Body of pancreas (tissue), 4 donors: Measurements from ENCODE around the gene PATL2.

Experiments used
- POLR2A ChIP-seq, 3 donors: fragments of 450-650 bp; IDR thresholded peaks; one replicate each; pipeline ENCODE4 v1.6.1; 2016; ENCODE audit warnings: antibody characterized with exemption in 3 of 3, mild to moderate bottlenecking in 2 of 3
- TF ChIP-seq, protein P1 (sequence below), 7 experiments: fragments of 450-650 bp in 4 of 7; fragments of 200-600 bp in 3 of 7; sonication (generic) in 3 of 7; IDR thresholded peaks; one replicate each; pipeline ENCODE4 v1.5.1; 2016 to 2019; ENCODE audit warnings: antibody characterized with exemption in 7 of 7

DNA sequence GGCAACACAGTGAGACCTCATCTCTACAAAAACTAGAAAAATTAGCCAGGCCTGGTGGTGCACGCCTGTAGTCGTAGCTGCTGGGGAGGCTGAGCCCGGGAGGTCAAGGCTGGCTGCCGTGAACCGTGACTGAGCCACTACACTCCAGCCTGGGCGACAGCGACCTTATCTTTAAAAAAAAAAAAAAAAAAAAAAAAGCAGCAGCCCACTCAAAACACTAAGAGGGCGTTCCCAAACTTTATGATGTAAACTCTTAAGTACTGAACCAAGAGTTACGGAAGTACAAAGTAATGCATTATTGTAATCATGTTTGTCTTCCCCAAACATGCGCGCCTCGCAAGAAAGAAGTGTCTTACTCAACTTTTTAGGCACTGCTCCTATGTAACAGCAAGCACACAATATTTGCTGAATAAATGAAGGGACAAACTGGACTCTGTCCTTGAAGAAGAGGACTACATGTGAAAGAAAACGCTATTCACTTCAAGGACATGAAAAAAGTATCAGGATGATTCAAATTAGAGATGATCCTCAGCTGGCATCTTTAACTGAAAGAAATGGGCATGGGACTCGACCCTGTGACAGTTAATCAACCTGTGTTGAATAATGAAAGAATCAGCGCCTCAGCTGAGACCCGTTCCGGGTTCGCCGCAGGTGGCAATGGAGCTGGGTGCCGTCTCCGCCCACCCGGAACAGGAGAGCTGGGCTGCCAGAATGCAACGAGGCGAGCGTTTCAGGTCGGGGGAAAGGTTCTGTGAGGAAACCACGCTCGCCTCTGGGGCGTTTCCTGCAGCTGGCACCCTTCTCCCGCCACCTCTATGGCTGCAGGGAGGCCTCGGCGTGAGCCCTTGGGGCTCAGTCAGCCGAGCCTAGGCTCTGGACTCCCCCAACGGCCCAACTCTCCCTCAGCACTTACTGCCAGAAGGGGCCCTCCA is 48.4 kb downstream of the PATL2 start:
- TF ChIP-seq, protein P1, sequence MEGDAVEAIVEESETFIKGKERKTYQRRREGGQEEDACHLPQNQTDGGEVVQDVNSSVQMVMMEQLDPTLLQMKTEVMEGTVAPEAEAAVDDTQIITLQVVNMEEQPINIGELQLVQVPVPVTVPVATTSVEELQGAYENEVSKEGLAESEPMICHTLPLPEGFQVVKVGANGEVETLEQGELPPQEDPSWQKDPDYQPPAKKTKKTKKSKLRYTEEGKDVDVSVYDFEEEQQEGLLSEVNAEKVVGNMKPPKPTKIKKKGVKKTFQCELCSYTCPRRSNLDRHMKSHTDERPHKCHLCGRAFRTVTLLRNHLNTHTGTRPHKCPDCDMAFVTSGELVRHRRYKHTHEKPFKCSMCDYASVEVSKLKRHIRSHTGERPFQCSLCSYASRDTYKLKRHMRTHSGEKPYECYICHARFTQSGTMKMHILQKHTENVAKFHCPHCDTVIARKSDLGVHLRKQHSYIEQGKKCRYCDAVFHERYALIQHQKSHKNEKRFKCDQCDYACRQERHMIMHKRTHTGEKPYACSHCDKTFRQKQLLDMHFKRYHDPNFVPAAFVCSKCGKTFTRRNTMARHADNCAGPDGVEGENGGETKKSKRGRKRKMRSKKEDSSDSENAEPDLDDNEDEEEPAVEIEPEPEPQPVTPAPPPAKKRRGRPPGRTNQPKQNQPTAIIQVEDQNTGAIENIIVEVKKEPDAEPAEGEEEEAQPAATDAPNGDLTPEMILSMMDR (IDR thresholded peaks at IDR 0.05), result no peak
- TF ChIP-seq POLR2A (IDR thresholded peaks at IDR 0.05), result no peak
